ENCODE data around the gene CBLB.

CBLB gene

GRCh38 chr3:105767776-105768175 lies 101.0 kb downstream of the CBLB start:
- peaks cover 3% of the 10 kb centered on the region for H3K4me1 ChIP-seq (ENCODE audit: insufficient read depth, low read length, poor library complexity, severe bottlenecking)
- H3K4me3 ChIP-seq (ENCODE audit: low read length, poor library complexity, severe bottlenecking): no peak overlapping the region
- H3K9me3 ChIP-seq (ENCODE audit: insufficient read depth, low read depth, low read length): no peaks in the 10 kb centered on the region; the same call in 1 of the 2 replicates
- no peak overlapping the region for H3K9ac ChIP-seq (ENCODE audit: low read depth, low read length, poor library complexity, severe bottlenecking)
- no peak overlapping the region for H2AFZ ChIP-seq (ENCODE audit: low read length)
- H4K20me1 ChIP-seq (ENCODE audit: insufficient read depth, low read length, poor library complexity, severe bottlenecking): no peaks in the 10 kb centered on the region
- 0 out of 2 replicates have a peak, but pooled peaks cover under 1% of the 10 kb centered on the region for H3K36me3 ChIP-seq (ENCODE audit: insufficient read depth, low read length)
- no peak overlapping the region for H3K4me2 ChIP-seq (ENCODE audit: low read depth, low read length, poor library complexity, severe bottlenecking)
- H3K9me2 ChIP-seq (replicated peaks; ENCODE audit: low read depth, low read length): no peaks in the 10 kb centered on the region
- H3F3A ChIP-seq (ENCODE audit: low read depth): no peaks in the 10 kb centered on the region
- no peaks in the 10 kb centered on the region for H3K27me3 ChIP-seq (ENCODE audit: insufficient read depth, low read length, poor library complexity, severe bottlenecking)
- H3K79me2 ChIP-seq (ENCODE audit: insufficient read depth, low read length): no peaks in the 10 kb centered on the region
- TF ChIP-seq, protein P1, sequence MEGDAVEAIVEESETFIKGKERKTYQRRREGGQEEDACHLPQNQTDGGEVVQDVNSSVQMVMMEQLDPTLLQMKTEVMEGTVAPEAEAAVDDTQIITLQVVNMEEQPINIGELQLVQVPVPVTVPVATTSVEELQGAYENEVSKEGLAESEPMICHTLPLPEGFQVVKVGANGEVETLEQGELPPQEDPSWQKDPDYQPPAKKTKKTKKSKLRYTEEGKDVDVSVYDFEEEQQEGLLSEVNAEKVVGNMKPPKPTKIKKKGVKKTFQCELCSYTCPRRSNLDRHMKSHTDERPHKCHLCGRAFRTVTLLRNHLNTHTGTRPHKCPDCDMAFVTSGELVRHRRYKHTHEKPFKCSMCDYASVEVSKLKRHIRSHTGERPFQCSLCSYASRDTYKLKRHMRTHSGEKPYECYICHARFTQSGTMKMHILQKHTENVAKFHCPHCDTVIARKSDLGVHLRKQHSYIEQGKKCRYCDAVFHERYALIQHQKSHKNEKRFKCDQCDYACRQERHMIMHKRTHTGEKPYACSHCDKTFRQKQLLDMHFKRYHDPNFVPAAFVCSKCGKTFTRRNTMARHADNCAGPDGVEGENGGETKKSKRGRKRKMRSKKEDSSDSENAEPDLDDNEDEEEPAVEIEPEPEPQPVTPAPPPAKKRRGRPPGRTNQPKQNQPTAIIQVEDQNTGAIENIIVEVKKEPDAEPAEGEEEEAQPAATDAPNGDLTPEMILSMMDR (conservative IDR thresholded peaks at IDR 0.05; ENCODE audit: low read length): no peak
- TF ChIP-seq EZH2phosphoT487 (IDR thresholded peaks at IDR 0.05; ENCODE audit: borderline replicate concordance): no peak

DNA sequence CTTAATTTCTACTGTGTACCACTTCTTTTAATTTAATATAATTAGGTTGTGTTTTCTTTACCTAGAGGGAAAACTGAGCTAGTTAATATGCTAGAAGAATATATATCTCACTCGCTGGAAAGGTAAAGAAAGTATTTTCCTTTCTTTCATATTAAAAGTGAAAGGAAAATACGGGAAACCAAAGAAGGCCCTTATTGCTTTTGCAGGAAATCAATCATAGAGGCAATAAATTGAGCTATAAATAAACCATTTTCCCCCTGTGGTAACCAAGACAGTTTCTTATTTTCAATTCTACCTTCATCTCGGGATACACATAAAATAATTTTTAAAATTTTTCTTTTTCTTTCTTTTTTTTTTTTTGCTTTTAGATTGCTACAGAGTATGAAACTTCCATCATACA lies 101.6 kb downstream of the CBLB start:
- Histone ChIP-seq H4K20me1 (ENCODE audit: insufficient read depth, low read length, poor library complexity, severe bottlenecking) (no peaks in the 10 kb centered on the region), H3K79me2 (ENCODE audit: insufficient read depth, low read length) (no peaks in the 10 kb centered on the region), H3K36me3 (ENCODE audit: insufficient read depth, low read length) (peaks cover 6% of the 10 kb centered on the region; the same call in 1 of the 2 replicates), H3F3A (ENCODE audit: low read depth) (no peaks in the 10 kb centered on the region), H3K9me3 (ENCODE audit: insufficient read depth, low read depth, low read length) (peaks cover 5% of the 10 kb centered on the region; the same call in 1 of the 2 replicates), H3K4me2 (ENCODE audit: low read depth, low read length, poor library complexity, severe bottlenecking) (no peak overlapping the region), H3K4me1 (ENCODE audit: insufficient read depth, low read length, poor library complexity, severe bottlenecking) (peaks cover 3% of the 10 kb centered on the region), H3K4me3 (ENCODE audit: low read length, poor library complexity, severe bottlenecking) (no peak overlapping the region), H2AFZ (ENCODE audit: low read length) (no peak overlapping the region), H3K9me2 (replicated peaks; ENCODE audit: low read depth, low read length) (no peaks in the 10 kb centered on the region), H3K27me3 (ENCODE audit: insufficient read depth, low read length, poor library complexity, severe bottlenecking) (no peaks in the 10 kb centered on the region), H3K9ac (ENCODE audit: low read depth, low read length, poor library complexity, severe bottlenecking) (no peak overlapping the region)
- TF ChIP-seq EZH2phosphoT487 (IDR thresholded peaks at IDR 0.05; ENCODE audit: borderline replicate concordance): no peak
- TF ChIP-seq, protein P1 (conservative IDR thresholded peaks at IDR 0.05; ENCODE audit: low read length): no peak

GRCh38 chr3:105765308-105765639 lies 103.5 kb downstream of the CBLB start:
- H3K4me2 ChIP-seq (ENCODE audit: low read depth, low read length, poor library complexity, severe bottlenecking): no peak overlapping the region
- H3K9ac ChIP-seq (ENCODE audit: low read depth, low read length, poor library complexity, severe bottlenecking): no peak overlapping the region
- peaks cover 7% of the 10 kb centered on the region; the same call in 1 of the 2 replicates for H3K9me3 ChIP-seq (ENCODE audit: insufficient read depth, low read depth, low read length)
- no peaks in the 10 kb centered on the region for H3K79me2 ChIP-seq (ENCODE audit: insufficient read depth, low read length)
- no peak overlapping the region for H3K4me3 ChIP-seq (ENCODE audit: low read length, poor library complexity, severe bottlenecking)
- no peaks in the 10 kb centered on the region for H3K27me3 ChIP-seq (ENCODE audit: insufficient read depth, low read length, poor library complexity, severe bottlenecking)
- H3K9me2 ChIP-seq (replicated peaks; ENCODE audit: low read depth, low read length): no peaks in the 10 kb centered on the region
- H3F3A ChIP-seq (ENCODE audit: low read depth): no peaks in the 10 kb centered on the region
- TF ChIP-seq, protein P1 (conservative IDR thresholded peaks at IDR 0.05; ENCODE audit: low read length): no peak
- no peak for TF ChIP-seq EZH2phosphoT487 (IDR thresholded peaks at IDR 0.05; ENCODE audit: borderline replicate concordance)
- no peaks in the 10 kb centered on the region for H4K20me1 ChIP-seq (ENCODE audit: insufficient read depth, low read length, poor library complexity, severe bottlenecking)
- H3K36me3 ChIP-seq (ENCODE audit: insufficient read depth, low read length): peaks cover 13% of the 10 kb centered on the region; the same call in 1 of the 2 replicates
- H2AFZ ChIP-seq (ENCODE audit: low read length): no peak overlapping the region
- peaks cover 3% of the 10 kb centered on the region for H3K4me1 ChIP-seq (ENCODE audit: insufficient read depth, low read length, poor library complexity, severe bottlenecking)
